Left lobe of liver (tissue), 2 donors: ENCODE measurements around the gene GCKR. TPM values are rescaled to one million over a fixed set of nuclear protein-coding genes. Genes with fewer than 3 reads are reported as not detected.

Experiments used
- ATAC-seq: fragments of 200-7000 bp; cut with Tn5 transposase; one replicate; pipeline ENCODE4 v1.9.1; 2020; ENCODE audit warnings: mild to moderate bottlenecking, moderate library complexity
- DNase-seq: peaks from one replicate; pipeline ENCODE4 v3.0.0-alpha.2; 2020; ENCODE audit warnings: low spot score
- total RNA-seq: library from RNA; stranded (reverse); gene quantifications from one replicate; pipeline ENCODE4 v1.2.1, GENCODE V29; 2021
- donor health status: DM: no; HTN: no; CAD: no; lungs with moderate emphysema.
- donor health status: DM: no; HTN: yes; CAD: no.

GCKR gene
- total RNA-seq, 1 donor from 2014 or later, result 142 TPM

GRCh38 chr2:27569398-27569797 lies 72.8 kb downstream of the GCKR start:
- DNase-seq (no peak), ATAC-seq (no peak)

GRCh38 chr2:27571197-27571596 lies 74.6 kb downstream of the GCKR start:
- ATAC-seq (no peak), DNase-seq (no peak)

- no peak for ATAC-seq
These were observed 75.0 kb downstream of the GCKR start for GRCh38 chr2:27571681-27572080.

GRCh38 chr2:27572439-27572838 lies 75.8 kb downstream of the GCKR start:
- DNase-seq, result no peak
- ATAC-seq, result no peak

More at GRCh38 chr2:27571681-27572080, 75.0 kb downstream of the GCKR start:
- no peak for DNase-seq

- no peak for DNase-seq
- ATAC-seq, result no peak
These were observed 76.4 kb downstream of the GCKR start for GRCh38 chr2:27572998-27573429.

Other genes with a start within 250 kb of the GCKR start
- not detected for gene SLC30A3, start 233.8 kb upstream of the GCKR start, total RNA-seq
- not detected for gene DNAJC5G, start 221.4 kb upstream of the GCKR start, total RNA-seq
- not detected for gene TRIM54, start 214.4 kb upstream of the GCKR start, total RNA-seq
- gene UCN, start 188.4 kb upstream of the GCKR start, total RNA-seq, result 2.2 TPM
- 18.3 TPM for gene MPV17, start 173.7 kb upstream of the GCKR start, total RNA-seq
- gene GTF3C2, start 140.1 kb upstream of the GCKR start, total RNA-seq, result 19.2 TPM
- 17.4 TPM for gene EIF2B4, start 126.5 kb upstream of the GCKR start, total RNA-seq
- 56.1 TPM for gene SNX17, start 126.2 kb upstream of the GCKR start, total RNA-seq
- gene ZNF513, start 116.1 kb upstream of the GCKR start, total RNA-seq, result 10.5 TPM
- gene PPM1G, start 87.2 kb upstream of the GCKR start, total RNA-seq, result 23.3 TPM
- 37.2 TPM for gene NRBP1, start 68.2 kb upstream of the GCKR start, total RNA-seq
- gene KRTCAP3, start 54.5 kb upstream of the GCKR start, total RNA-seq, result 7.1 TPM
- 7.4 TPM for gene IFT172, start 7.1 kb upstream of the GCKR start, total RNA-seq
- 61.2 TPM for gene FNDC4, start 1.6 kb upstream of the GCKR start, total RNA-seq
- gene ZNF512, start 86.2 kb downstream of the GCKR start, total RNA-seq, result 6.7 TPM
- 1.2 TPM for gene CCDC121, start 132.2 kb downstream of the GCKR start, total RNA-seq
- 8.6 TPM for gene GPN1, start 132.2 kb downstream of the GCKR start, total RNA-seq
- gene SUPT7L, start 166.8 kb downstream of the GCKR start, total RNA-seq, result 12.2 TPM
- gene SLC4A1AP, start 167.1 kb downstream of the GCKR start, total RNA-seq, result 7.6 TPM